ENCODE results near the gene JOSD2.

JOSD2 gene, protein sequence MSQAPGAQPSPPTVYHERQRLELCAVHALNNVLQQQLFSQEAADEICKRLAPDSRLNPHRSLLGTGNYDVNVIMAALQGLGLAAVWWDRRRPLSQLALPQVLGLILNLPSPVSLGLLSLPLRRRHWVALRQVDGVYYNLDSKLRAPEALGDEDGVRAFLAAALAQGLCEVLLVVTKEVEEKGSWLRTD

GRCh38 chr19:50511069-50511822 lies at the start of gene JOSD2:
JOSD2 (minus strand) TSS chr19:50511191; CDS start chr19:50510431, 760 bp downstream.
- DNase-seq: peak; percentile 97

DNA sequence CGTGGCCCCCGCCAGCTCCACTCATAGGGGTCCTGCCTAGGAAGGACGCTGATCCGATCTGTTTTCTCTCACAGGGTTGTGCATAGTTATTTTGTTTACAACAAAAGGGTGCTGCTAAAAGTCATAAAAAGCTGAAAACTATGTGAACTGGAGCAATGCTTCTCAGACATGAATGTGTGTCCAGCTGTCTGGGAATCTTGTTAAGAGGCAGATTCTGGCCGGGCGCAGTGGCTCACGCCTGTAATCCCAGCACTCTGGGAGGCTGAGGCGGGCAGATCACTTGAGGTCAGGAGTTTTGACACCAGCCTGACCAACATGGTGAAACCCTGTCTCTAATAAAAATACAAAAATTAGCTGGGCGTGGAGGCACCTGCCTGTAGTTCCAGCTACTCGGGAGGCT lies 48.6 kb upstream of the JOSD2 start:
- no peak for DNase-seq

GRCh38 chr19:50558449-50558848 lies 47.5 kb upstream of the JOSD2 start:
- DNase-seq: no peak

- DNase-seq: no peak
Observed at GRCh38 chr19:50558039-50558438, 47.0 kb upstream of the JOSD2 start.

- DNase-seq: no peak
Observed at GRCh38 chr19:50557009-50557613, 46.1 kb upstream of the JOSD2 start.

DNA sequence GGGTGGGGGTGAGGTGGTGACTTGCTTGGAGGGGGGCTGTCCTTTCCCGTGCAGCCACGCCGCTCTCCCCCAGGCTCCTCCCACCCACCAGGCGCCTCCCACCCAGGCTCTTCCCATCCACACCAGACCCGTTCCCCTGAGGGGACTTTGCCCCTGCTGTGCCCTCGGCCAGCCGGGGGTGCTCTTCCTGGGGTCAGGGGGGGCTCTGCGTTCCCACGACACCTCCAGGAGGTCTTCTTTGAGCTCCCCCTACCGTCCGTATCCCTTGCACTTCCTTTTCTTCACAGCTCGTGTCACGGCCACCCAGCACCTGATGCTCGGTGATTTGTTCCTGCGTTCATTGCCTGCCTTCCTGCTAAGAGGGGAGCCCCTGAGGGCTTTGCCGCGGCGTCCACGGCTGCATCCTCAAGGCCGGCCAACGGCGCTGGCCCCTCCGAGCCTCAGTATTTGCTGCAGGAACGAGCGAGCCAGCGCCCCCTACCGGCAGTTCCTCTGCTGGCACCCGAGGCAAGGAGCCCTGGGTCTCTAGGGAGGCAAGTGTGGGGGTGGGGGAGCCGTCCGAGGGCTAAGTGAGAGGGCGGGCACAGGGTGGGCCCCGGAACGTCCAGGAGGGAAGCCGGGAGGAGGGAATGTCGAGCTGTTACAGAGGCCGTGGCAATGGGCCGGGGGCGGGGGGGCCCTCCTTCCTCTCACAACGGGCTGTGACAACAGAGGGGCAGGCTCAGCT lies 45.5 kb upstream of the JOSD2 start:
- DNase-seq: peak; percentile 77

DNA sequence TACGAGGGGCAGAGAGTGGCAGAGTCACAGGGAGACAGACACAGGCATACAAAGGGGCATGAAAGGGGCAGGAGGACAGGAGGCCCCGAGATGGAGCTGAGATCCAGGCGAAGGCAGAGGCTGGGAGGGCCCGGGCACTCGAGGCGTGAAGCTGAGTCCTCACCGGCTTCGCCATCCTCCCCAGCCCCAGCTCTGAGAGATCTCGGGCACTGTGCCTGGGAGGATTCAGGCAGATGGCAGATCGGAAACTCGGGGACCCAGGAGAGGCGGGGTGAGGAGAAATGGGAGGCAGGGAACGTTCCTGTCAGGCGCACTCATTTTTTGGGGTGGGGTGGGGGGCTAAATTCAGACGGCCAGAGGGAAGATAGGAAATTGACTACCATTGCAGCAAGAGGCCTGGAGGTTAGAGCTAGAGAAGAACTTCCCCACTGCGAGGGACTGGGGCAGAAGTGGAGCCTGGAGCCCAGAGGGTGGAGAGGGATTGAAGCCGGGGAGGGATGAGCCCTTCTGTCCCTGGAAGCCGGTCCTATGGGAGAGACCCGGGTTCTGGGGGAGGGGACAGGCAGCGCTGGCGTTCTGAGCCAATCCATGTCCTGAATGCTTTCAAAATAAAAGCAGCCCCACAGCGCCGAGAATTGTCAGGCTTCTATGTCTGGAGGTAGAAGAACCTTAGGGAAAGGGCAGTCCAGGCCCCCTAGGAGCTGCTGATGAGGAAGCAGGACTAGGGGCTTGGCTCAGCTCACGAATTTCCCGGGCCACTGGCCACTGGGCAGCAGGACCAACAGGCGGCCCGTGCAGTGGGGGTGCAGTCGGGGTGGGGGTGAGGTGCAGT lies 44.7 kb upstream of the JOSD2 start:
- DNase-seq: no peak

DNA sequence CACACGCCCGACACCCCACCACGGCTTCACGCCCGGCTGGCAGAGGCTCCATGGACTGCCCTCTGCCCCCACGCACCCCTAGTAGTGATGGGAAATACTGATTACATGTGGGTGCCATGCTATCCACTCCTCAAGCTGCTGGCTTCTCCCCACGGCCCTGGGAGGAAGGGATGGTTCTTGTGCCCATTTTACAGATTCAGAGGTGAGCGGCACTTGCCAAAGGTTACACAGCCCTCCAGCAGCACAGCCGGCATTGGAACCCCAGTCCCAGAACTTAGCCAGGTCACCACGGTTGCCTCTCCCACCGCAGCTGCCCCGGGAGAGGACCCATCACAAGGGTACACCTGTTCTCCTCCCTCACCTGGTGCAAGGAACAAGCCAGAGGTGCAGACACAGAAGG lies 44.0 kb upstream of the JOSD2 start:
- no peak for DNase-seq

DNA sequence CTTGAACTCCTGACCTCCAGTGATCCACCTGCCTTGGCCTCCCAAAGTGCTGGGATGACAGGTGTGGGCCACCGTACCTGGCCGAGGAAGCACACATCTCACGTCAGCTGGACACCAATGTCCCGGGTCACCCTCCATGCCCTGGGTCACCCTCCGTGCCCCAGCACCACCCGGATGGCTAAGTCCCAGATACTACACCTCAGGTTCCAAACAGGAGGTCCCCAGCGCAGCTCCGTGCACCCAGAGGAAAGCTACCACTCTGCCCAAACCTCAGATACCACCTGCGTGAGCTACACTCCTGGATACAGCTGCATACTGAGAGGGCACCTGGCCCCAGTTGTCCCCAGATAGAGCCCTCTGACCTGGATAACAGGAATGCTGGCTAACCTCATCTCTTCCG lies 43.2 kb upstream of the JOSD2 start:
- DNase-seq: no peak

GRCh38 chr19:50553134-50553703 lies 42.2 kb upstream of the JOSD2 start:
- no peak for DNase-seq

GRCh38 chr19:50552540-50552939 lies 41.5 kb upstream of the JOSD2 start:
- DNase-seq: no peak

GRCh38 chr19:50551715-50552187 lies 40.8 kb upstream of the JOSD2 start:
- DNase-seq: no peak

GRCh38 chr19:50551034-50551714 lies 40.2 kb upstream of the JOSD2 start:
- no peak for DNase-seq

- DNase-seq: no peak
Observed at GRCh38 chr19:50550594-50550966, 39.6 kb upstream of the JOSD2 start.

DNA sequence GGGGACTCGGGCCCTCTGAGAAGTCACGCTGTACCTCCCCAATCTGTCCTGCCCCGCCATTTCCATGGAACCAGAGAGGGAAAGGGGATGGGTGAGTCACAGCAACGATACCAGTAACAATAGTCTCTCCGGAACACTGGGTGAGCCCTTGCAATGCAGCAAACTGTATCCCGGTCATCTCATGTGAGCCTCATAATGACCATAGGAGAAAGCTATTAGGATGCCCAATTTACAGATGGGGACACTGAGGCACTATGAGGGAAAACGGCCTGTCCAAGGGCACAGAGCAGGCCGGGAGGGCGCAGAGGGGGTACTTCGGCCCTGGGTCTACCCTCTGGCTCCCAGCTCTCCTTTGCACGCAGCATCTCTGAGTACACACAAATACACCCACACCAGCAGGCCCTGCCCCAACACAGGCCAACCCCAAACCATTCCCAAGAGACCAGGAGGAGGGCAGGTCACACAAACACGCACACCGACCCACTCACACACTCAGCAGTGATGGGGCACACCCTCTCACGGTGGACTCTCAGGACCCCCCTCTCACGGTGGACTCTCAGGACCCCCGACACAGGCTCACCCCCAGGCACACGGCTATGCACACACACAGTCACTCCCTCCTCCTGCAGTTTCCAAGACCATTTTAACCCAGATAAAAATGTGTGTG lies 39.1 kb upstream of the JOSD2 start:
- no peak for DNase-seq

GRCh38 chr19:50549059-50549926 lies 38.3 kb upstream of the JOSD2 start:
- no peak for DNase-seq

- DNase-seq: no peak
Observed at GRCh38 chr19:50548191-50549058, 37.4 kb upstream of the JOSD2 start.

DNA sequence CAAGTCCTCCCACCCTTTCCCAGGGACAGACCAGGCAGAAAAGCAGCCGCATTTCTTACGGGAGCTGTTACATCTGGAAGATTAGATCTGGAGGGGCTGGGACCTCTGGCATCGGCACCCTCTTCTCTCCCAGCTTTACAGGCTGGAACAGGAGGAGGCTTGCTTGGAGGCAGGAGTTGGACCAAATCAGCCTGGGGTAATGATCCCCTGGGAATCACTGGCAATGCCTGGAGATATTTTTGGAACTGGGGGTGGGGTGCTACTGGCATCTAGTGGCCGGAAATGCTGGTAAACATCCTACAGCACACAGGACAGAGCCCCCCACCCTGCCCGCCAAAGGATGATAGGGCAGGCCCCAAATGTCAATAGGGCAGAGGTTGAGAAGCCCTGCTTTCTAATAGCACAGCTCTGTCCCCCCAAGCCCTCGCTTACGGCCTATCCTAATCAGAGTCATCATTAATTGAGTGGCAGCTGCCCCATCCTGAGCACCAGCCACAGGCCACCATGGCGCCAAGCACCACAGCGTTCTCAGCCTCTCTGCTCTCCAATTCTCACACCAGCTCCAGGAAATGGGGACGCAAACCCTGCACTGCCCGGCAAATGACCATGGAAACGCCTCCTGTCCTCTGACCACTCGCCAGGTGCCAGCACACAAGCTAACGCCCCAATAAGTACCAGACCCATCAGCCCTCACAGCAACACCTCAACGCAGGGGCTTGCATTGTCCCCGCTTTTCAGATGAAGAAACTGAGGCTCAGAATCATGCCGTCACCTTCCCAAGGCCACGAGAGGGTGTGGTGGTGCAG lies 36.6 kb upstream of the JOSD2 start:
- no peak for DNase-seq

Measured in CD4-positive, alpha-beta T cell treated with Interleukin-6 for 4 hours (primary cell).